ENCODE results near the gene MRI1.

DNA sequence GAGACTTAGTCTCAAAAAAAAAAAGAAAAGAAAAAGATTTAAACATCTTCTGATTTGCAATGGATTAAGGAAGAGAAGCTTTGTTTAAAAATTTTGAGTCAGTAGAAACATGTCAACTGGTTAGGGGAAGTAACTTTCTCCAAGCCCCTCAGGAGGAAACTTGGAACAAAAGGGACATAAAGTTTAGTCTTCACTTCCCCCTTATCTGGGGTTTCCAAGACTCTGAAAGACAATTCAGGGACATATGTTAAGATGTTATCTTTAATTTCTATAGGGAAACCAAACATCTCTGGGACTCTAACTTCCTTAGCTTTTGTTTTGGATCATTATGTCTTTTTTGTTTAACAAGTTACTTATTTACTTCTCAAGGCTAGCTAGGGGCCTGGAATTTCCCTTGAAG is 20.1 kb upstream of the MRI1 start:
- TF ChIP-seq, protein P1, sequence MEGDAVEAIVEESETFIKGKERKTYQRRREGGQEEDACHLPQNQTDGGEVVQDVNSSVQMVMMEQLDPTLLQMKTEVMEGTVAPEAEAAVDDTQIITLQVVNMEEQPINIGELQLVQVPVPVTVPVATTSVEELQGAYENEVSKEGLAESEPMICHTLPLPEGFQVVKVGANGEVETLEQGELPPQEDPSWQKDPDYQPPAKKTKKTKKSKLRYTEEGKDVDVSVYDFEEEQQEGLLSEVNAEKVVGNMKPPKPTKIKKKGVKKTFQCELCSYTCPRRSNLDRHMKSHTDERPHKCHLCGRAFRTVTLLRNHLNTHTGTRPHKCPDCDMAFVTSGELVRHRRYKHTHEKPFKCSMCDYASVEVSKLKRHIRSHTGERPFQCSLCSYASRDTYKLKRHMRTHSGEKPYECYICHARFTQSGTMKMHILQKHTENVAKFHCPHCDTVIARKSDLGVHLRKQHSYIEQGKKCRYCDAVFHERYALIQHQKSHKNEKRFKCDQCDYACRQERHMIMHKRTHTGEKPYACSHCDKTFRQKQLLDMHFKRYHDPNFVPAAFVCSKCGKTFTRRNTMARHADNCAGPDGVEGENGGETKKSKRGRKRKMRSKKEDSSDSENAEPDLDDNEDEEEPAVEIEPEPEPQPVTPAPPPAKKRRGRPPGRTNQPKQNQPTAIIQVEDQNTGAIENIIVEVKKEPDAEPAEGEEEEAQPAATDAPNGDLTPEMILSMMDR (IDR thresholded peaks at IDR 0.05), result no peak
- no peak for TF ChIP-seq POLR2A (IDR thresholded peaks at IDR 0.05)
